ENCODE data around the gene ALPL.

DNA sequence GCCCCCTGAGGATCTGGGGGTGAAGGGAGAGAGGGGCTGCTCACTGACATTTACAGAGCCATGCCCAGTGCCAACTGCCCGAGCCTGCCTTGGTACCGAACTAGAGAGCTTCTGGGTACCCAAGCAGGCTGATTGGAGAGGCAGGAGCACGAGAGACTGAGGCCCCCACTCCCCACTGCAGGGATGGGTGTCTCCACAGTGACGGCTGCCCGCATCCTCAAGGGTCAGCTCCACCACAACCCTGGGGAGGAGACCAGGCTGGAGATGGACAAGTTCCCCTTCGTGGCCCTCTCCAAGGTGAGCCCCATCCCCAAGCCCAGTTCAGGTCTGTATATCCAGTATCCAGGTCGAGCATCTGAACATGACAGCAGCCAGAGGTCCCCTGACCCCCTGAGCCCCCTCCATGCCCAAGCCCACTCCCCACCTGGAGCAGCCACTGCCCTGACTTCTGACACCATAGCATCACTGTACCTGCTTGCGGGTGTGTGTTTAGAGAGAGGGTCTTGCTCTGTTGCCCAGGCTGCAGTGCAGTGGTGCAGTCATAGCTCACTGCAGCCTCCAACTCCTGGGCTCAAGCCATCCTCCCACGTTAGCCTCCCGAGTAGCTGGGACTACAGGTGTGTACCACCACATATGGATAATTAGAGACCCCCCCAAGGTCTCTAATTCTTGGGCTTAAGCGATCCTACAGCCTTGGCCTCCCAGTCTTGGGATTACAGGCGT lies 51.9 kb downstream of the ALPL start:
- TF ChIP-seq, protein P1, sequence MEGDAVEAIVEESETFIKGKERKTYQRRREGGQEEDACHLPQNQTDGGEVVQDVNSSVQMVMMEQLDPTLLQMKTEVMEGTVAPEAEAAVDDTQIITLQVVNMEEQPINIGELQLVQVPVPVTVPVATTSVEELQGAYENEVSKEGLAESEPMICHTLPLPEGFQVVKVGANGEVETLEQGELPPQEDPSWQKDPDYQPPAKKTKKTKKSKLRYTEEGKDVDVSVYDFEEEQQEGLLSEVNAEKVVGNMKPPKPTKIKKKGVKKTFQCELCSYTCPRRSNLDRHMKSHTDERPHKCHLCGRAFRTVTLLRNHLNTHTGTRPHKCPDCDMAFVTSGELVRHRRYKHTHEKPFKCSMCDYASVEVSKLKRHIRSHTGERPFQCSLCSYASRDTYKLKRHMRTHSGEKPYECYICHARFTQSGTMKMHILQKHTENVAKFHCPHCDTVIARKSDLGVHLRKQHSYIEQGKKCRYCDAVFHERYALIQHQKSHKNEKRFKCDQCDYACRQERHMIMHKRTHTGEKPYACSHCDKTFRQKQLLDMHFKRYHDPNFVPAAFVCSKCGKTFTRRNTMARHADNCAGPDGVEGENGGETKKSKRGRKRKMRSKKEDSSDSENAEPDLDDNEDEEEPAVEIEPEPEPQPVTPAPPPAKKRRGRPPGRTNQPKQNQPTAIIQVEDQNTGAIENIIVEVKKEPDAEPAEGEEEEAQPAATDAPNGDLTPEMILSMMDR (IDR thresholded peaks at IDR 0.05), result no peak
- no peak for TF ChIP-seq POLR2A (IDR thresholded peaks at IDR 0.05)

Data from ovary (tissue), 3 donors.